T-helper 1 cell (primary cell): ENCODE measurements around the gene HHATL.

ENCODE experiments used
- DNase-seq, 5 donors: peaks; one replicate each; pipeline ENCODE4 v3.0.0-alpha.2; 2012 to 2020

Gene HHATL

GRCh38 chr3:42663581-42664437 is 38.8 kb downstream of the HHATL start:
- no peak for DNase-seq

DNA sequence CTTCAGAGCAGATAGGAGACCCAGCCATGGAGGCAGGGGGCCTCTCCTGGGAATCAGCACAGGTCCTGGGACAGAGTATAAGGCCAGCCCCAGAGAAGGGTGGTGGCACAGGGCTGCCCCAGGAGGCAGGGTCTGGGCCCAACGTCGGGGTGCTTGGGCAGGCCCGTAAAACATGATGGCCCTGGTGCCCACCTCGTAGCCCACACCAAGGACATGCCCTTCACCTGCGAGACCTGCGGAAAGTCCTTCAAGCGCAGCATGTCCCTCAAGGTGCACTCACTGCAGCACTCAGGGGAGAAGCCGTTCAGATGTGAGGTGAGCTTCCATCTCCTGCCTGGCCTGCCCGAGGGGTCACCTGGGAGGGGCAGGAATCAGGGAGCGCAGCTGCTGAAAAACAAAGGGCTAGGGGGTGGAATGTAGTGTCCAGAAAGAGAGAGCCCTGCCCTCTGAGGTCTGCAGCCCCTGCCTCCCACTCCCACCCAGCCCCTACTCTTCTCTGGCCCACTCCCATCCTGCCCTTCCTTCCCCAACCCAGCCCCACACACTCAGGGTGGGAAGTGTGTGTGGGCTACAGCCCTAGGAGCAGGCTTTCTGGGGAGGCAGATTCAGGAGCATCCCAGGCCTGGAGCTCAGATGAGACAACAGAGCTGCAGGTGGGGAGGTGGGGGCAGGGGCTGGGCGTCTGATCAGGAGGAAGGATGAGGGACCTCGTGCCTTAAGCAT is 39.6 kb downstream of the HHATL start:
- DNase-seq = no peak

DNA sequence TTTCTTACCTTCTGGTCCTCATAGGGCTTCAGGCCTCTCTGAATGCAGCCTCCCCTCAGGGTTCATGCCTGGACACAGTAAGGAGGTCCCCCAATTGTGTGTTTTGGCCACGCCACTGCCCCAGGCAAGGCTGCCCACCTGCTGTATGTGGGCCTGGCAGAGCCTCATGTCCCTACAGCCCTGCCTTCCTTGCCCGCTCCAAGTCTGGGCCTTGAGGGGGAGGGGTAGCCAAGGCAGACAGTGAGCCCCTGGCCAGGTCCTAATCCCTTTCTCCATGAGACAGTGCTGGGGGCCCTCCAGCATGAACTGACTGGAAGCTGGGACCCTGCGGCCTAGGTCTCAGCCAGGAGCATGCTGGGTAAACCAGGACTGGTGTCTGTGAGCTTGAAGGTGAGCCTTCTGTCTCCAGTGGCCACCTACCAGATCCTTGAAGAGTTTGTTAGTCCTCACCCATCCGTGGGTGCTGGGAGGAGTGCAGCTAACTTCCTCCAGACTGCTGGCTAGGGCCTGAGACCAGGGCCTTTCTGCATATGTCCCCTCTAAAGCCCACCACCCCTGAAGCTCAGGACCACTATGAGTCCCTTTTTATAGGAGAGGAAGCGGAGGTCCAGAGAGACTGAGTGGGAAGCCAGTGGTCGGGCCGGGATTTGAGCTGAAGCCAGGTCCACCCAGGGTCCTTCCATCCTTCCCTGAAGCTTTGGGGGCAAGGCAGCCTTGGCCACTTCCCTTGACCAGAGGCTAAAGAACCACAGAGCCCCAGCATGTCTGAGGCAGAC is 40.4 kb downstream of the HHATL start:
- DNase-seq = no peak

GRCh38 chr3:42661593-42662022 is 41.0 kb downstream of the HHATL start:
- no peak for DNase-seq

GRCh38 chr3:42660898-42661297 is 41.7 kb downstream of the HHATL start:
- DNase-seq = no peak

- DNase-seq = no peak
These were observed 42.4 kb downstream of the HHATL start for GRCh38 chr3:42660131-42660715.

DNA sequence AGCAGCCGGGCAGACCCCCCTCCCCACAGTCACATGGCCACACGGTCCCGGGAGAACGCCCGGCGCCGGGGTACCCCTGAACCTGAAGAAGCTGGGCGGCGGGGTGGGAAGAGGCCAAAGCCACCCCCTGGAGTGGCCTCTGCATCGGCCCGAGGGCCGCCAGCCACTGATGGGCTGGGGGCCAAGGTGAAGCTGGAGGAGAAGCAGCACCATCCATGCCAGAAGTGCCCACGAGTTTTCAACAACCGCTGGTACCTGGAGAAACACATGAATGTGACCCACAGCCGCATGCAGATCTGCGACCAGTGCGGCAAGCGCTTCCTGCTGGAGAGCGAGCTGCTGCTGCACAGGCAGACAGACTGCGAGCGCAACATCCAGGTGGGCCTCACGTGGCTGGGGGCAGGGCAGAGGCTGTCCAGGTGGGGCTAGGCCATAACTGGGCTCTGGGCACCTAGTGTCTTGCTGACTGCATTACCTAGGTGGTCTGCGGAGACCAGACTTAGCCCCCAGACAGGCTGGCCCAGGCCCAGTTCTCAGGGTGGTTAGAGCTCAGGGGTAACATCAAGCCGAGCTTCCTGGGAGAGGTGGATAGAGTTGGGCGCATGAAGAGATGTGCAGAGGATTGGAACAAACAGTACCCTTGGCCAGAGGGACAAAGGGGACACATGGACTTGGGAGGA is 43.0 kb downstream of the HHATL start:
- DNase-seq = no peak

DNA sequence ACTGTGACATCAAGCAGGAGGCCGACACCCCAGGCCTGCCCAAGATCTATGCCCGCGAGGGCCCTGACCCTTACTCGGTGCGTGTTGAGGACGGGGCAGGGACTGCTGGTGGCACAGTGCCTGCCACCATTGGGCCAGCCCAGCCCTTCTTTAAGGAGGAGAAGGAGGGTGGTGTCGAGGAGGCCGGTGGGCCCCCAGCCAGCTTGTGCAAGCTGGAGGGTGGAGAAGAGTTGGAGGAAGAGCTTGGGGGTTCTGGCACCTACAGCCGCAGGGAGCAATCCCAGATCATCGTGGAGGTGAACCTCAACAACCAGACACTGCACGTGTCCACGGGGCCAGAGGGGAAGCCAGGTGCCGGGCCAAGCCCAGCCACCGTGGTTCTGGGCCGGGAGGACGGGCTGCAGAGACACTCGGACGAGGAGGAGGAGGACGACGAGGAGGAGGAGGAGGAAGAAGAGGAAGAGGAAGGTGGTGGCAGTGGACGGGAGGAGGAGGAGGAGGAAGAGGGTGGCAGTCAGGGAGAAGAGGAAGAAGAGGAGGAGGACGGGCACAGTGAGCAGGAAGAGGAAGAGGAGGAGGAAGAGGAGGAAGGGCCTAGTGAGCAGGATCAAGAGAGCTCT is 43.7 kb downstream of the HHATL start:
- no peak for DNase-seq

- no peak for DNase-seq
These were observed 44.4 kb downstream of the HHATL start for GRCh38 chr3:42658091-42658770.

DNA sequence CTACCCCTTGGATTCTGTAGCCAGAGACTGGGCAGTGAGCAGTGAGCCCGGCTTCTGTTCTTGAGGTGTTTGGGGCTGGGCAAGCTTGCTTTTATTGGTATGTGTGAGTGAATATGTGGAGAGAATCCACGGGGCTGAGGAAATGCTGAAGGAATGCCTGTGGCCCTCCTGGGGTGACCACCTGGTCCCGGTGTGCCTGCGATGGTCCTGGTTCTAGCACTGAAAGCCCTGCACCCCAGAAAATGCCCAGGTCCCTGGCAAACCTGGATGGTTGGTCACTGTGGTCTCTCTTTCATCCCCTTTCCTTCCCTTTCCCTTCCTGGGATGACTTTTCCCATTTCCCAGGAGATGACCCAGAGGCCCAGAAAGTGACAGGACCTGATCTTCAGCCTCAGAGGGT is 44.9 kb downstream of the HHATL start:
- no peak for DNase-seq

DNA sequence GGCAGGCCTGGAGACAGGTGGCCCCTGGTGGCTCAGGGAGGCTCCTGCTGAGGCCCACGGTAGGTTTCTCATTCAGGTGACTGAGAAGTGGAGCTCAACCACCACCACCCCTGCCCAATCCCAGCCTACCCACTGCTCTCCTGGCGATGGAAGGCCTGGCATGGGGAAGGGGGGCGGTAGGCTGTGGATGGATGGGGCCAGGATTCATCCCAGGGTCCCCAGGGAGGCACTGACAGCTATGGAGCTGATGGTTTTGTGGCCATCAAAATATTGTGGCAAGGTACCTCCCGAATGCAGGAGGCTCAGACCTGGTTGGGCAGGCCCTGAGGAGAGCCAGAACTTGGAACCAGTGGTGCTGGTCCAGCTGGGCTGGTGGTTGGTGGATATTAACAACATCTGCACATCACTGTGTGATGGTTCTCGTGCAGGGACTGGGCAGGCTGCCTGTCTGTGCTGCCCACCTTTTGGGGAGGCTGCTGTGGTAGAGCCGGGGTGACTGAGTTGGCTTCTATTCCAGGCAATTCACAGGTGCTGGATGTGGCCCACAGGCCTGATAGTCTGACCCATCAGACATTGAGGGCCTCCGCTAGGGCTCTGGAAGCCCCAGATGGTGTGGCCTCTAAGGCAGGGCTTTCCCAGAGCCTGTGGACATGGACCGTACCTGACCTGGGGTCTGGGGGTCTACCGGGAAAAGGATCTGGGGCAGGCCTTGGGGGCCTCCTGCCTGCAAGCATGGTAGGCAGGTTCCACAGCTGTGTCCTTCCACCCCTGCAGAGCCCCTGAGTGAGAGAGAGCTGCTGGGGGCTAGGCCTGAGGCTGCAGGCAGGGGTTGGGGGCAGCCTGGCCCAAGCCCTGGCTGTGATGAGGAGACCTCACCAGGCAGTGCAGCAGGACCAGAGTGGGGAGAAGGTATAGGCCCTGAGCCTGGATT is 45.7 kb downstream of the HHATL start:
- DNase-seq = no peak

DNA sequence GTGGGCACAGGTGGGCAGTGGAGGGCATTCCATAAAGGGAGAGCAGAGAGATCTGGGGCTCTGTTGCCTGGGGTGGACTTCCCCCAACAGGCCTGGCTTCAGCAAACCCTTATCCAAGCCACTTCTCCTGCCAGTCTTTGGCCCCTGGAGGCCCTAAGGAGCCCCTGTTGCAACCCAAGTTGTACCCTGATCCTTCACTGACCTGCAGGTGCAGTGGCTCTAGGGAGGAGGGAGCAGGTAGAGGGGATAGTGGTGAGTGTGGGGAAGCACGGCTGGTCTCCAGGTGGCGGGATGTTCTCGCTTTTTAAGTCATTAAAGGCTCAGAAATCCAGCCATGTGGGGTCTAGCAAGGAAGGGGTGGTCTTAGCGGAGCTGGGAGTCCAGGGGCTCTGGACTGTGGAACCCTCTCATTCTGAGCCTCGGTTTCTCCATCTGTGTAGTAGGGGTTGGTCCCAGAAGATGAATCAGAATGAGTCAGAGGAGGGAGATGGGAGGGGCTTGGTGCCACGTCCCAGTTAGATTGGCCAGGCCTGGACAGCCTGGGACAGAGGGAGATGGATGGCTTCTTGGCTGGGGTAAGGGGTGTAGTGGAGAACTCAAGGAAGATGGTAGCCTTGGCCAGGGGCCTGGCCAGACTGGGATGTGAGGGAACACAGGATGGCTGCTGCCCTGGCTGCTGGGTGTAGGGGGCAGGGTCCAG is 46.5 kb downstream of the HHATL start:
- DNase-seq = no peak

GRCh38 chr3:42655331-42655888 is 47.2 kb downstream of the HHATL start:
- DNase-seq = no peak

DNA sequence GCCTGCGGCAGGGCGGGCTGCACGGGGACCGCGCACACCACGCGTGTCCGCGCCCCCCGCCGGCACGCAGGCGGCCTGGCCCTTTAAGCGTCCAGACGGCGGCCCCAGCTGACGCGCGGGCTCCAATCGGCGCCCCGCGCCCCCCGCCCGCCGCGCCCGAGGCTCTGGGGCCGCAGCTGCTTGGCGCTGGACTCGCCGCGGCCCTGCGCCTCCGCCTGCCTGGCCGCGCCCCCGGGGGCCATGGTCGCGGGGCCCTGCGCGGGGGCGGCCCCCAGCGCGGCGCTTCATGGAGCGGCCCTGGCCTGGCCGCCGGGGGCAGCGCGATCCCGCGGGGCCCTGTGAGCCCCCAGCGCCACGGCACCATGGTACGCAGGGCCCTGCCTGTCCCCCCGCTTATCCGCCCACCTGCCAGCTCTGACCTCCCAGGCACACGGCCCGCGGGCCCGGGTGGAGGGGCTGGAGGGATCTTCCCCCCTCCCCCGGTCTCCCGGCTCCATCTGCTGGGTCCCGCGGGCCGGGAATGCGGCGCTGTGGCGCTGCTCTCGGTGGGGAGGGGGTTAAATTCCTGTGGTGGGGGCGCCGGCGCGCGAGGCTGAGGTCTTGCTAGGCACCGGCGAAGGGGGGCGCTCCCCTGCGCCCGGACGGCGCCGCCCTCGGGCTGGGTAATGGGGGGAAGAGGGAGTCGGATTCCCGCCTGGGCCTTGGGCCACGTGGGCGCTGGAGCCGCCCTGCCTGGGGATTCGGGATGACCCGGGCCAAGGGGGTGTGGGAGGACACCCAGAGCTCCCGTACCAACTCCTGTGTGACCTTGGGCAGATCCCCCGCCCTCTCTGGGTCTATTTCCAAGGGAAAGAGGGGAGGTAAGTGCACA is 48.0 kb downstream of the HHATL start:
- peak in 1 of 5 donors; percentile 16 for DNase-seq

DNA sequence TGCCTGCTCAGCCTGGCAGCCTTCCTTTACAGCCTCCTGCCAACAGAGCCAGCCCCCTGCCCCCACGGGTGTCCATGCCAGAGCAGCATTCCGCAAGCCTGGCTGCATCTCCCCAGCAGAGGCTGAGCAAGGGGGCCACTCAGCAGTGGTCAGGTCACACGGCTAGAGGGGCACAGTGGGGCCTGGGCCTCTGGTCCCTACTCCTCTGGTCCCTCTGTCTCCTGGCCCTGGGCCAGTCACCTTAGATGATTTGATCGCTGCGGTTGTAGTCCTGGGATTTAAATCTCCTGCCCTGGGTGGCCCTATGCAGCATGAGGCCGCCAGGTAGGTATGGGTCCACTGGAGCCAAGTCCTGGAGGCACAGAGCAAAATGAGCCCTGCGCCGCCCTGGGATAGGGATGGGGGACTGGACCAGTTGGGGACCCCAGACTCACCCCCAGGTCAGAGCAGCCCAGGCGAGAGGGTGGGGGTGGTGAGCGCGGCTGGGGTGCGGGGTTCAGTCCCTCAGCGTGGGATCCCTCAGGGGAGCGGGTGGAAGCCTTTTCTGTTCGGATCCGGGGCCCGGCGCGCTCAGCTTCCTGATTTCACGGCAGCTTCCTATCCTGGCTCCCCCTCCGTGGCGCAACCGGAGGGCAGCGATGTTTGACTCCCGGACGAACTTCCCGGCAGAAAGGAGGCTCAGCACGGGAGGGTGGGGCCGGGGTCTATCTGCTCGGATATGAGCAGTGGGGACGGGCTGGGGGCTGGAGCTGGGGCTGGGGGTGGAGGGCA is 48.9 kb downstream of the HHATL start, which contains the start of gene ZBTB47:
Gene ZBTB47, plus strand, starts transcription at position 138 of the 771 bp plus-strand sequence. CDS start 4,659 bp downstream, outside the sequence.
- no peak for DNase-seq

- no peak for DNase-seq
These were observed 49.4 kb downstream of the HHATL start for GRCh38 chr3:42653303-42653559.

GRCh38 chr3:42652611-42653302 is 49.8 kb downstream of the HHATL start:
- no peak for DNase-seq
